Heart left ventricle (tissue), 16 donors: ENCODE results near the gene GTF3C1. TPM values are rescaled to one million over a fixed set of nuclear protein-coding genes. Genes with fewer than 3 reads are reported as not detected.

Source experiments
- ATAC-seq, 4 donors: fragments of 200-7000 bp; cut with Tn5 transposase; one replicate each; pipeline ENCODE4 v1.9.1; 2020 to 2022; ENCODE audit warnings: moderate library complexity in 4 of 4, mild to moderate bottlenecking in 3 of 4, moderate number of reproducible peaks in 1 of 4
- DNase-seq, 5 donors: peaks; one replicate each; pipeline ENCODE4 v3.0.0-alpha.2; 2020
- H3K27ac ChIP-seq, 12 donors: fragments of 200-600 bp; sonication (generic) in 4 of 12; one replicate each; pipeline versions ENCODE4 v1.5.0 to v1.8.0; 2016 to 2022; ENCODE audit warnings: mild to moderate bottlenecking in 2 of 12
- H3K27me3 ChIP-seq, 9 donors: fragments of 200-600 bp; sonication (generic) in 2 of 9; one replicate each; pipeline versions ENCODE4 v1.5.1 to v1.8.0; 2016 to 2022; ENCODE audit warnings: mild to moderate bottlenecking in 3 of 9
- H3K36me3 ChIP-seq, 9 donors: fragments of 200-600 bp; sonication (generic) in 2 of 9; one replicate each; pipeline versions ENCODE4 v1.5.0 to v1.8.0; 2018 to 2022; ENCODE audit warnings: mild to moderate bottlenecking in 2 of 9
- H3K4me1 ChIP-seq, 12 donors: fragments of 200-600 bp; sonication (generic) in 4 of 12; one replicate each; pipeline versions ENCODE4 v1.5.0 to v1.8.0; 2016 to 2022; ENCODE audit warnings: mild to moderate bottlenecking in 3 of 12
- H3K4me3 ChIP-seq, 12 donors: fragments of 200-600 bp; sonication (generic) in 4 of 12; one replicate each; pipeline versions ENCODE4 v1.5.0 to v1.8.0; 2017 to 2022; ENCODE audit warnings: mild to moderate bottlenecking in 9 of 12, moderate library complexity in 4 of 12
- H3K9me3 ChIP-seq, 12 donors: fragments of 200-600 bp; sonication (generic) in 4 of 12; one replicate each; pipeline versions ENCODE4 v1.5.0 to v1.8.0; 2016 to 2022; ENCODE audit warnings: mild to moderate bottlenecking in 1 of 12
- POLR2A ChIP-seq, 2 donors: fragments of 450-650 bp; IDR thresholded peaks; one replicate each; pipeline ENCODE4 v1.6.1; 2017; ENCODE audit warnings: antibody characterized with exemption in 2 of 2, mild to moderate bottlenecking in 2 of 2, moderate library complexity in 2 of 2
- WGBS, 4 donors: extraction: QIAGEN DNeasy Blood & Tissue Kit in 2 of 4; methylation state at CpG; one replicate each; pipeline versions ENCODE4 v1.1.5 to v1.1.7; 2013 to 2018; 5-methylcytosine and 5-hydroxymethylcytosine counted together
- intact Hi-C, 10 donors: fragments of 100-400 bp; cut with DNase I; formaldehyde crosslinking; loops; one replicate each; pipeline versions ENCODE4 v1.11.1 to v1.14.2; 2022
- polyA plus RNA-seq, 2 donors: library from polyadenylated mRNA; stranded (reverse); fragments of 200-250 nt; gene quantifications; one replicate each; pipeline ENCODE4 v1.2.3, GENCODE V29; 2013
- total RNA-seq, 9 donors: library from RNA; depleted of rRNA in 2 of 9; stranded (reverse); fragments of >200 nt in 2 of 9; fragmentation: NEBNext Ultra II Directional in 3 of 9; extraction: Animal tissue kit (Norgen Biotek cat#: 25700) in 3 of 9; gene quantifications; one replicate each; pipeline versions ENCODE4 v1.1.0 to v1.2.4, GENCODE V29; 2016 to 2023
- TF ChIP-seq, protein P1 (sequence below), 12 donors: fragments of 200-600 bp; sonication (generic) in 4 of 12; IDR thresholded peaks; one replicate each; pipeline versions ENCODE4 v1.5.0 to v1.8.0; 2018 to 2022; ENCODE audit warnings: antibody characterized with exemption in 12 of 12, mild to moderate bottlenecking in 5 of 12
- donor health status: ischemic (EF 13 %, LVEDD 7.1; RV severe dilation, severe dysfunction).
- donor health status: healthy with polysubstance abuse.
- donor health status: DM: no; HTN: yes; CAD: no.
- donor health status: DM: no; HTN: no; CAD: no.
- donor health status: ischemic (EF 25% LVEDD 6.9; RV normal size, moderate dysfunction).
- donor health status: ischemic (EF 25% LVEDD 5.7; RV mildly dilated, moderate dysfunction).
- donor health status: healthy.
- donor health status: DM: yes; HTN: yes; CAD: no.
- donor health status: ischemic (EF 35%, LVEDD 5.7; RV mildly dilated, moderate dysfunction).
- donor health status: nonischemic (EF 11% LVEDD 7.7; RV severe dilation, severe dysfunction).
- donor health status: DM: yes; HTN: yes; CAD: no.
- donor health status: PGD.
- donor health status: ischemic (EF 29% LVEDD 5.4; RV normal size, mild dysfunction).
- donor health status: nonischemic (EF 23%, LVEDD 6.1; RV moderate dilation, normal function).

The GTF3C1 gene
- total and polyA plus RNA-seq, 11 donors, result 48.1 to 80.3 (median 69.5) TPM

DNA sequence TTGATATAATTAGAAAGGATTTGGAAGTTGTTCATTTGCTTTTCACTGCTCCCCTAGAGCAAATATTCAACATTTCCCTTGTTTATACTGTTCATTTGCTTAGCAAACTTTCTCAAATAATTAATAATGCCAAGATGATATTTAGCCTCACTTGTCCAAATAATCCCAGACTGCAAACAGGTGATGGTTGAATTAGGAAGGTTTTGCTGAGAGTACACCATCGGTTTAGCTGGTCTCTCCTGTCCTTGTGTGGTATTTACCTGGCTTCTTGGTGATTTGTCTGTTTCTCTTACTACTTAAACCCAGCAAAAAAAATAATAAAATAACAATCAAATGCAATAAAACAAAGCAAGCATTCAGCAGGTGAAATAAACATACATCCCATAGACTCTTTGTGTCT lies 6.8 kb upstream of the GTF3C1 start:
- H3K36me3 ChIP-seq, result peaks cover 0 to 8% (median 0%) of the 10 kb centered on the region in 9 donors
- H3K4me3 ChIP-seq, result no peak overlapping the region
- DNase-seq, result no peak
- H3K27me3 ChIP-seq, result no peaks in the 10 kb centered on the region
- WGBS, 4 donors, result 97 to 100% (median 98%) methylated on average over 1 of the region's 1 CpG
- H3K9me3 ChIP-seq, result no peaks in the 10 kb centered on the region
- ATAC-seq, result no peak
- no peak for TF ChIP-seq POLR2A (IDR thresholded peaks at IDR 0.05)
- TF ChIP-seq, protein P1, sequence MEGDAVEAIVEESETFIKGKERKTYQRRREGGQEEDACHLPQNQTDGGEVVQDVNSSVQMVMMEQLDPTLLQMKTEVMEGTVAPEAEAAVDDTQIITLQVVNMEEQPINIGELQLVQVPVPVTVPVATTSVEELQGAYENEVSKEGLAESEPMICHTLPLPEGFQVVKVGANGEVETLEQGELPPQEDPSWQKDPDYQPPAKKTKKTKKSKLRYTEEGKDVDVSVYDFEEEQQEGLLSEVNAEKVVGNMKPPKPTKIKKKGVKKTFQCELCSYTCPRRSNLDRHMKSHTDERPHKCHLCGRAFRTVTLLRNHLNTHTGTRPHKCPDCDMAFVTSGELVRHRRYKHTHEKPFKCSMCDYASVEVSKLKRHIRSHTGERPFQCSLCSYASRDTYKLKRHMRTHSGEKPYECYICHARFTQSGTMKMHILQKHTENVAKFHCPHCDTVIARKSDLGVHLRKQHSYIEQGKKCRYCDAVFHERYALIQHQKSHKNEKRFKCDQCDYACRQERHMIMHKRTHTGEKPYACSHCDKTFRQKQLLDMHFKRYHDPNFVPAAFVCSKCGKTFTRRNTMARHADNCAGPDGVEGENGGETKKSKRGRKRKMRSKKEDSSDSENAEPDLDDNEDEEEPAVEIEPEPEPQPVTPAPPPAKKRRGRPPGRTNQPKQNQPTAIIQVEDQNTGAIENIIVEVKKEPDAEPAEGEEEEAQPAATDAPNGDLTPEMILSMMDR (IDR thresholded peaks at IDR 0.05), result no peak
- no peak overlapping the region for H3K27ac ChIP-seq
- H3K4me1 ChIP-seq, result peaks cover 0 to 17% (median 3%) of the 10 kb centered on the region in 12 donors
- intact Hi-C loops, result no loop called here

DNA sequence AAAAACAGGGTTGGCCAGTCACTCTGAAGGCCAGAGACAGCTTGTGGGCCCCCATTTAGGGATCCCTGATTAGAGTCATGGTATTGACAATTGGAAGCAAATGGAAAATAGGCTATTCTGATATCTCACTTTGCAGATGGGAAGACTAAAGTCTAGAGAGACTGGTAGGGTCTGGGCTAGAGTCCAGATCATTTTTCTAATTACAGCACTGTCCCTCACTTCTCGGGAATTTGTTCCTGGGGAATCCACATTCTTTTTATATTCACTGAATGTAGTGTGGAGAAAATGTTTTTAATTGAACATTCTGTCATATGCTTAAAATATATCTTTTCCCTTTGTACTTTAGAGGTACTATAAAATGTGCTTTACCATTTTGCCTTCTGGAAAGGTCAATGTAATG lies 1.3 kb upstream of the GTF3C1 start:
- peak overlapping the region in 8 of 12 donors; percentile 63 to 97 (median 88) for H3K4me3 ChIP-seq
- peak in 1 of 4 donors; percentile 9 for ATAC-seq

DNA sequence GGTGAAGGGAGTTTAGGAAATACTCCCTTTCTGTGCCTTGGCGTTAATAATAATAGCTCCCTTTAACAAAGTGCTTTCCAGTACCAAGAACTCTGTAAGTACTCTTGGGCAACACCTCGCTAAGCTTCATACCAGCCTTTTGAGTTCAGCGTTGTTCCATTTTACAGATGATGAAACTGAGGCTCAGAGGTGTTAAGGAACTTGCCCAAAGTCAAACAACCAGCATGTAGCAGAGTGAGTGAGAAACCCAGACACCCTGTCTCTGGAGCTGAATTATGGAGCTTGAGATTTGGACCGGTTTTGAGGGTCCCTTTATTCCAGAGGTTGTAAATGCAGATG lies 838 bp upstream of the GTF3C1 start:
- DNase-seq, result no peak
- no peak for ATAC-seq
- Histone ChIP-seq H3K9me3 (no peaks in the 10 kb centered on the region), H3K4me3 (peak overlapping the region; percentile 61 to 97 (median 82)), H3K27me3 (no peaks in the 10 kb centered on the region), H3K27ac (peak overlapping the region; percentile 30 to 90 (median 82)), H3K36me3 (peaks cover 0 to 11% (median 2%) of the 10 kb centered on the region in 9 donors), H3K4me1 (peaks cover 4 to 44% (median 36%) of the 10 kb centered on the region in 12 donors)
- 33 to 52% (median 44%) methylated on average over 4 of the region's 4 CpGs for WGBS, 4 donors
- TF ChIP-seq, protein P1 (IDR thresholded peaks at IDR 0.05), result no peak
- TF ChIP-seq POLR2A (IDR thresholded peaks at IDR 0.05), result no peak
- intact Hi-C loops, result no loop called here

More for the DNA sequence above, 1.3 kb upstream of the GTF3C1 start:
- no peaks in the 10 kb centered on the region for H3K9me3 ChIP-seq
- peaks cover 0 to 6% (median 0%) of the 10 kb centered on the region in 9 donors for H3K36me3 ChIP-seq
- H3K27ac ChIP-seq, result peak overlapping the region in 9 of 12 donors; percentile 30 to 90 (median 83)
- intact Hi-C loops, result no loop called here
- H3K27me3 ChIP-seq, result no peaks in the 10 kb centered on the region
- DNase-seq, result no peak
- 4 to 19% (median 11%) methylated on average over 1 of the region's 1 CpG for WGBS, 4 donors
- peaks cover 4 to 44% (median 36%) of the 10 kb centered on the region in 12 donors for H3K4me1 ChIP-seq
- no peak for TF ChIP-seq POLR2A (IDR thresholded peaks at IDR 0.05)

DNA sequence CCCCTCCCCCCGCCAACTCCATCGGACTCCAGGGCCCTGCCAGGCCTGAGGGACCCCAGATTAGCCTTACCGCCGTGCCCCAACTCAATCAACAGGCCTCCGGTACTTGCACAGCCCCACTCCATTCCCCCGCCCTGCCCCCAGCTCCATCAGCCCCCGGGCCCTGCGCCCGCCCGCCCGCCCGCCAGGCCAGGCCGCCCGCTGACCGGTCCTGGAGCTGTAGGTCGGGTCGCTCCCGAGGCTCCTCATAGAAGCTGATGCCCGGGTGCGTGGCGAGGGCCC lies 308 bp downstream of the GTF3C1 start:
- DNase-seq, result peak in 1 of 5 donors; percentile 31
- WGBS, 4 donors, result 0 to 2% (median 1%) methylated on average over 6 to 21 of the region's 21 CpGs
- peak overlapping the region; percentile 61 to 97 (median 82) for H3K4me3 ChIP-seq
- peaks cover 4 to 44% (median 36%) of the 10 kb centered on the region in 12 donors for H3K4me1 ChIP-seq
- intact Hi-C loops, result loop anchor here in 1 of 10 donors (1.0 kb wide), 1 partner anchor 28 kb away; no protein-coding TSS in a partner anchor
- H3K36me3 ChIP-seq, result peaks cover 0 to 22% (median 13%) of the 10 kb centered on the region in 9 donors
- no peaks in the 10 kb centered on the region for H3K27me3 ChIP-seq
- peak overlapping the region; percentile 48 to 90 (median 81) for H3K27ac ChIP-seq
- peak; percentile 16 to 64 (median 56) for ATAC-seq
- TF ChIP-seq POLR2A (IDR thresholded peaks at IDR 0.05), result no peak
- TF ChIP-seq, protein P1 (IDR thresholded peaks at IDR 0.05), result no peak
- H3K9me3 ChIP-seq, result no peaks in the 10 kb centered on the region

DNA sequence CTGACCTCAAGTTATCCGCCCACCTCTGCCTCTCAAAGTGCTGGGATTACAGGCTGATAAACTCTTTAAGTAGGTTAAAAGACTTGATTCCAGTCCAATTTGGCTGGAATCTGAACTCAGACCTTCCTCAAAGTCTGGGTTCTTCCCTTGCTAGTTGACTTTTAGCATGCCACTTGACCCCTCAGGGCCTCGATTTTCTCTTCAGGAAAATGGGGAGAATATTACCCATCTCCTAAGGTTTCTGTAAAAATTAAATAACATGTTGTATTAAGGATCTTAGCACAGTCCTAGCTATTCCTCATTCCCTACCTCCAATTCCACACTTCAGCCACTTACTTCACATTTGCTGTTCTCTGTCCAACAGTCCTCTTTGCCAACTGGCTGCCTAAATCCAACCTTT lies 1.9 kb downstream of the GTF3C1 start:
- Histone ChIP-seq H3K27me3 (no peaks in the 10 kb centered on the region), H3K4me1 (peaks cover 4 to 44% (median 36%) of the 10 kb centered on the region in 12 donors), H3K4me3 (peak overlapping the region in 3 of 12 donors; percentile 4 to 89 (median 63)), H3K36me3 (peaks cover 0 to 38% (median 29%) of the 10 kb centered on the region in 9 donors), H3K27ac (peak overlapping the region in 5 of 12 donors; percentile 5 to 89 (median 44)), H3K9me3 (no peaks in the 10 kb centered on the region)
- no peak for ATAC-seq
- intact Hi-C loops, result no loop called here
- 75 to 87% (median 84%) methylated on average over 2 of the region's 2 CpGs for WGBS, 4 donors
- no peak for DNase-seq
- TF ChIP-seq, protein P1 (IDR thresholded peaks at IDR 0.05), result no peak
- no peak for TF ChIP-seq POLR2A (IDR thresholded peaks at IDR 0.05)
